Loucy (cell line): ENCODE measurements around the gene FLNA.

Experiments used
- H2AFZ ChIP-seq: fragments of 200-600 bp; sonication (generic); 2 replicates; pipeline ENCODE4 v1.6.0; 2016; ENCODE audit warnings: antibody characterized with exemption, mild to moderate bottlenecking, low read length, moderate library complexity
- H3F3A ChIP-seq: fragments of 200-600 bp; 2 replicates; pipeline ENCODE4 v1.6.0; 2016; ENCODE audit warnings: antibody characterized with exemption, low read depth, mild to moderate bottlenecking
- H3K27me3 ChIP-seq: fragments of 200-600 bp; sonication (generic); 2 replicates; pipeline ENCODE4 v1.6.1; 2014; ENCODE audit warnings: low read length, mild to moderate bottlenecking; ENCODE audit not compliant: insufficient read depth, poor library complexity, severe bottlenecking
- H3K36me3 ChIP-seq: fragments of 200-600 bp; sonication (generic); 2 replicates; pipeline ENCODE4 v1.6.1; 2016; ENCODE audit warnings: low read length; ENCODE audit not compliant: insufficient read depth
- H3K4me1 ChIP-seq: fragments of 200-600 bp; sonication (generic); 2 replicates; pipeline ENCODE4 v1.5.1; 2014; ENCODE audit warnings: low read length, mild to moderate bottlenecking; ENCODE audit not compliant: insufficient read depth, poor library complexity, severe bottlenecking
- H3K4me2 ChIP-seq: fragments of 200-600 bp; sonication (generic); 2 replicates; pipeline ENCODE4 v1.6.0; 2014; ENCODE audit warnings: antibody characterized with exemption, low read length, low read depth, mild to moderate bottlenecking; ENCODE audit not compliant: poor library complexity, severe bottlenecking
- H3K4me3 ChIP-seq: fragments of 200-600 bp; sonication (generic); 2 replicates; pipeline ENCODE4 v1.5.1; 2014; ENCODE audit warnings: low read length, mild to moderate bottlenecking, mixed read lengths; ENCODE audit not compliant: poor library complexity, severe bottlenecking
- H3K79me2 ChIP-seq: fragments of 200-600 bp; sonication (generic); 2 replicates; pipeline ENCODE4 v1.6.1; 2014; ENCODE audit warnings: low read length; ENCODE audit not compliant: insufficient read depth
- H3K9ac ChIP-seq: fragments of 200-600 bp; sonication (generic); 2 replicates; pipeline ENCODE4 v1.6.0; 2014; ENCODE audit warnings: mild to moderate bottlenecking, low read depth, low read length, moderate library complexity; ENCODE audit not compliant: poor library complexity, severe bottlenecking
- H3K9me2 ChIP-seq: fragments of 200-600 bp; sonication (generic); replicated peaks from 2 replicates; pipeline ENCODE4 v1.6.1; 2016; ENCODE audit warnings: low read depth, low read length, mixed read lengths
- H3K9me3 ChIP-seq: fragments of 200-600 bp; sonication (generic); 2 replicates; pipeline ENCODE4 v1.6.1; 2014; ENCODE audit warnings: mild to moderate bottlenecking, antibody characterized with exemption, low read length, low read depth; ENCODE audit not compliant: insufficient read depth
- H4K20me1 ChIP-seq: fragments of 200-600 bp; sonication (generic); 2 replicates; pipeline ENCODE4 v1.6.0; 2014; ENCODE audit warnings: antibody characterized with exemption, low read length, mild to moderate bottlenecking; ENCODE audit not compliant: insufficient read depth, poor library complexity, severe bottlenecking
- CTCF ChIP-seq: fragments of 200-600 bp; sonication (generic); conservative IDR thresholded peaks from 2 replicates; pipeline ENCODE4 v1.5.1; 2014; ENCODE audit warnings: mild to moderate bottlenecking, antibody characterized with exemption, low read length
- EZH2phosphoT487 ChIP-seq: fragments of 200-600 bp; IDR thresholded peaks from 2 replicates; pipeline ENCODE4 v1.6.1; 2018; ENCODE audit warnings: antibody characterized with exemption, mild to moderate bottlenecking, moderate library complexity, borderline replicate concordance

The FLNA gene

GRCh38 chrX:154378799-154379568 is 4.5 kb upstream of the FLNA start, which contains the start of gene EMD:
EMD (plus strand) TSS chrX:154379295; CDS start chrX:154379485, 190 bp downstream.
- no peak for TF ChIP-seq CTCF
- TF ChIP-seq EZH2phosphoT487, result no peak
- Histone ChIP-seq H3K4me1 (peaks cover 6% of the 10 kb centered on the region), H3K9me3 (no peaks in the 10 kb centered on the region), H3F3A (no peaks in the 10 kb centered on the region), H3K9ac (peak within 1 kb of the TSS; percentile 98), H3K27me3 (no peaks in the 10 kb centered on the region), H3K9me2 (no peaks in the 10 kb centered on the region), H3K4me3 (peak within 1 kb of the TSS; percentile 86), H2AFZ (0 out of 2 replicates have a peak within 1 kb of the TSS, but pooled peaks have one; percentile 43), H3K79me2 (peaks cover 18% of the 10 kb centered on the region; the same call in 1 of the 2 replicates), H4K20me1 (peaks cover 4% of the 10 kb centered on the region), H3K4me2 (peak within 1 kb of the TSS; percentile 85), H3K36me3 (no peaks in the 10 kb centered on the region)

DNA sequence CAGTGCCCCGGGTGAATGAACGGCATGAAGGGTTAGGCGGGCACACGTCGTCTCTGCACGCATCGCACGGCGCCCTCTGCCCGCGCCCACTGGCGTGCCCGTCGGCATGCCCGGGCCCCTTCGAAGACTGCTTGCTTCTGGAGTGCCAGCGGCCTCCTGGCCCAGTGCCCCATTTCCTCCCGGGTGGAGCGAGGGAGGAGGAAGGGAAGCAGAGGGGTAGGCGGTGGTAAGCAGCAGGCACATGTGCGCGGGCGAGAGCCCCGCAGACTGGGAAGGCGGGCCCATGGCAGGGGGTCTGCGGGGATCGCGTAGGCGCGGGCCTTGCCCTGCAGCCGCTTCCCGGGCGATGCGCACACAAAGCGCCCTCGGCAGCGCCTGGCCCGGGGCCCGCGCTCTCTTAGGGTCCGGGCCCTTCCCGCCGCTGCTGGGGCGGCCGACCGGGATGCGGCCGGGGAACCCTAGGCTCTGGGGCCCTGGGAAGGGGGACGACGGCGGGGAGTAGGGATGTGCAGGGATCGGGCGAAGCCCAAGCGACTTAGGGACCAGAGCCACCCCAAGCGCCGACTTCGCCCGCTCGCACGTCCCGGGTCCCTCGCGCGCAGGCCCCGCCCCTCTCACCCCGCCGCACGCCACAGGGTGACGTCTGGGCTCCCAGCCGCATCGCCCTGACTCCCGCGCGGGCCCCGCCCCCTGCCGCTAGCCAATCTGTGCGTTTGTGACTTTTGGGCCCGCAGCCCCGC is 3.8 kb upstream of the FLNA start:
- H3K4me2 ChIP-seq, result peak overlapping the region; percentile 81
- TF ChIP-seq EZH2phosphoT487, result no peak
- no peak for TF ChIP-seq CTCF
- peak overlapping the region; percentile 76 for H3K4me3 ChIP-seq
- H3K36me3 ChIP-seq, result no peaks in the 10 kb centered on the region
- H3K4me1 ChIP-seq, result peaks cover 6% of the 10 kb centered on the region
- no peaks in the 10 kb centered on the region for H3K27me3 ChIP-seq
- peaks cover 4% of the 10 kb centered on the region for H4K20me1 ChIP-seq
- H3K9me3 ChIP-seq, result no peaks in the 10 kb centered on the region
- peak overlapping the region; percentile 89 for H3K9ac ChIP-seq
- H3F3A ChIP-seq, result no peaks in the 10 kb centered on the region
- H2AFZ ChIP-seq, result 0 out of 2 replicates have a peak overlapping the region, but pooled peaks have one; percentile 43
- no peaks in the 10 kb centered on the region for H3K9me2 ChIP-seq
- H3K79me2 ChIP-seq, result peaks cover 18% of the 10 kb centered on the region; the same call in 1 of the 2 replicates

DNA sequence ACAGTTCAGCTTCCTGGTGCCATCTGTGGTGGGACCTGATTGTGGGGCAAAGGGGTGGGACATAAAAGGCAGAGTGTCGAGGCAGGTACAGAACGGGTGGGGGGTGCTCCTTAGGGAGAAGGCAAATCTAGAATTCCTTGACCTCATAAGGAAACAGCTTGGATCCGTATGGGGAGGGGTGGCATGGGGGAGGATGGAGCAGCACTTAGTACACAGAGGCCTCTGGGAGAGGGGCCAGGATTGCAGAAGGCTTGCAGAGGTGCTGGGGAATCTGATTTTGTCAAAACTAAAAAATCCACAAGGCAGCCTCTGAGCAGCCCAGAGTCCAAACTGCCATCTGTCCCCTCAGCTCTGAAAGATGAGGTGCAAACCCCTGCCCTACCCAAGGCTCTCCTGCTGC is 2.3 kb upstream of the FLNA start:
- no peaks in the 10 kb centered on the region for H3K9me3 ChIP-seq
- H3K9me2 ChIP-seq, result no peaks in the 10 kb centered on the region
- no peaks in the 10 kb centered on the region for H3K36me3 ChIP-seq
- H3K79me2 ChIP-seq, result peaks cover 18% of the 10 kb centered on the region; the same call in 1 of the 2 replicates
- H3F3A ChIP-seq, result no peaks in the 10 kb centered on the region
- TF ChIP-seq EZH2phosphoT487, result no peak
- no peak for TF ChIP-seq CTCF
- no peak overlapping the region for H3K4me2 ChIP-seq
- no peaks in the 10 kb centered on the region for H3K27me3 ChIP-seq
- peaks cover 16% of the 10 kb centered on the region for H3K4me1 ChIP-seq
- peaks cover 4% of the 10 kb centered on the region for H4K20me1 ChIP-seq
- peak overlapping the region; percentile 76 for H3K4me3 ChIP-seq
- no peak overlapping the region for H2AFZ ChIP-seq
- H3K9ac ChIP-seq, result no peak overlapping the region
